GM12873 (cell line): Measurements from ENCODE around the gene KCTD19.

Source experiments
- TF ChIP-seq, protein P1 (sequence below): IDR thresholded peaks from 2 replicates; pipeline ENCODE4 v1.5.1; 2012; ENCODE audit warnings: low read depth, mild to moderate bottlenecking, moderate library complexity, low read length, control low read depth; ENCODE audit not compliant: insufficient read depth; ENCODE audit errors: missing control alignments

KCTD19 gene

DNA sequence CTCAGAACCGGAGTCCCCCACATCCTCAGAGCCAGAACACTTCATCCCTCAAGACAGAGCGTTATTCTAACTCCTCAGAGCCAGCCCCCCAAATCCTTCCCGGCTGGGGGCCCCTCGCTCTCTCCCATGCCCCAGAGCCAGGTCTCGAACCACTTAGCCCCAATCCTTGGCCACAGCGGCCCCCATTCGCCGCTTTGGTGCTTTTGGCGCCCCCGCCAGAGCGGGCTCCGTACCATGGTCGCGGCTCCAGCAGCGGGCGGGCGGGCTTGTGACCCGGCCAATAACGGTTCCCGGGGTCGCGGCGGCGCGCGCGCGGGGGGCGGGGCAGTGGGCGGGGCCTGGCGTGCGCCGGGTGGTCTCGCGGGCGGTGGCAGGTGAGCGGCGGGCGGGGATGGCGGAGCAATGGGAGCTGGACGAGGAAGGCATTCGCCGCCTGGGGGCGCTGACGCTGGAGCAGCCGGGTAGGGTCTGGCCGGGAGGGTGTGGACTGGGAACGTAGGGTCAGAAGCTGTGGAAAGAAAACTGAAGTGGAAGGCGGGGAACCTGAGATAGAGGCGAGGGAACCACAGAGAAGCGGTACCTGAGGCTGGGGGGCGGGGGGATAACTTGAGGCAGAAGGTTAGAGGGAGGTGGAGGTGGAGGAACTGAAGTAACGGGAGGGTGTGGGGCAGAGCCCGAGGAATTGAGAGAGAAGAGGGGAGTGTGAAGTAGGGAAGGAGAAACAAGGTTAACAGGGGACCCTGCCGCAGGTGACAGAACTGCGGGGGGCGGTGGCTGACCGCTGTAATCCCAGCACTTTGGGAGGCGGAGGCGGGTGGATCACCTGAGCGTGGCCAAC is at the start of gene KCTD19, which contains the start of gene LRRC36:
Gene KCTD19 (minus strand): TSS at position 270 of the 838 bp plus-strand sequence. CDS start 34 bp downstream, at position 236.
Gene LRRC36 (plus strand): TSS at position 344 of the 838 bp plus-strand sequence. CDS start 48 bp downstream, at position 392.
- TF ChIP-seq, protein P1, sequence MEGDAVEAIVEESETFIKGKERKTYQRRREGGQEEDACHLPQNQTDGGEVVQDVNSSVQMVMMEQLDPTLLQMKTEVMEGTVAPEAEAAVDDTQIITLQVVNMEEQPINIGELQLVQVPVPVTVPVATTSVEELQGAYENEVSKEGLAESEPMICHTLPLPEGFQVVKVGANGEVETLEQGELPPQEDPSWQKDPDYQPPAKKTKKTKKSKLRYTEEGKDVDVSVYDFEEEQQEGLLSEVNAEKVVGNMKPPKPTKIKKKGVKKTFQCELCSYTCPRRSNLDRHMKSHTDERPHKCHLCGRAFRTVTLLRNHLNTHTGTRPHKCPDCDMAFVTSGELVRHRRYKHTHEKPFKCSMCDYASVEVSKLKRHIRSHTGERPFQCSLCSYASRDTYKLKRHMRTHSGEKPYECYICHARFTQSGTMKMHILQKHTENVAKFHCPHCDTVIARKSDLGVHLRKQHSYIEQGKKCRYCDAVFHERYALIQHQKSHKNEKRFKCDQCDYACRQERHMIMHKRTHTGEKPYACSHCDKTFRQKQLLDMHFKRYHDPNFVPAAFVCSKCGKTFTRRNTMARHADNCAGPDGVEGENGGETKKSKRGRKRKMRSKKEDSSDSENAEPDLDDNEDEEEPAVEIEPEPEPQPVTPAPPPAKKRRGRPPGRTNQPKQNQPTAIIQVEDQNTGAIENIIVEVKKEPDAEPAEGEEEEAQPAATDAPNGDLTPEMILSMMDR: peak; percentile 62

DNA sequence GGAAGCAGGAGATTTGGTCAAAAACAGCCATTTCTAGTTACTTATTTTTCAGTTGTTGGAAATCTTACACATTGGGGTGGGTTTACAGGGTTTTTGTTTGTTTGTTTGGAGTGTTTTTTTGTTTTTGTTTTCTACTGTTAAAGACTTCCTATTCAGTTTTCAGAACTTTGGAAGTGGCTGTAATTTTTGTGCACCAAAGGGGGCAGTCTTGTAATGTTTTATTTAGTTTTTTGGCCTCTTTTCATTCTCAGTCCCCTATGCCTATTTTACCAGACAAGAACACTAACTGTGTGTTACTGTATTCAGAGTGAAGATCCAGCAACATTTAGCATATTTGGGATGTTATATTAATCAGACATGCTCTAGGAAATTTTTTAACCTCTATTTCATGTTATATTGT is 46.1 kb upstream of the KCTD19 start:
- TF ChIP-seq, protein P1: peak; percentile 23

DNA sequence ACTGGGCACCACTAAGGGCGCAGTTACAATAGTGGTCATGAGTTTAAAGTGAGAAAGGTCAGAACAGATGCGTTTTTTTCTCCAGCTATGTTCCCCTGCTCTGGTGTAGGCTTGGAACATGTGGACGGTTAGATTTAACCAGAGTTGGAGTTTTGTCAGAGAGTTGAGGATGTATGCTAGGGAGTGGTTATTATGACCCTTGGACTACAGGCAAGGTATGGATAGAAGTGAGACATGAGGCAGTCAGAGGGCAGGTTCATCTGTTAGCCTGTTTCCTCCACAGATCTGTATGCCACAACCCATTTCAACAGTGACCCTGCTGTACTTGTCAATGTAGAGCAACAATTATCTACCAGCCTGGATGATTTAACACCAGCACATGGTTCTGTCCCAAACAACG is 44.1 kb upstream of the KCTD19 start:
- TF ChIP-seq, protein P1: no peak

DNA sequence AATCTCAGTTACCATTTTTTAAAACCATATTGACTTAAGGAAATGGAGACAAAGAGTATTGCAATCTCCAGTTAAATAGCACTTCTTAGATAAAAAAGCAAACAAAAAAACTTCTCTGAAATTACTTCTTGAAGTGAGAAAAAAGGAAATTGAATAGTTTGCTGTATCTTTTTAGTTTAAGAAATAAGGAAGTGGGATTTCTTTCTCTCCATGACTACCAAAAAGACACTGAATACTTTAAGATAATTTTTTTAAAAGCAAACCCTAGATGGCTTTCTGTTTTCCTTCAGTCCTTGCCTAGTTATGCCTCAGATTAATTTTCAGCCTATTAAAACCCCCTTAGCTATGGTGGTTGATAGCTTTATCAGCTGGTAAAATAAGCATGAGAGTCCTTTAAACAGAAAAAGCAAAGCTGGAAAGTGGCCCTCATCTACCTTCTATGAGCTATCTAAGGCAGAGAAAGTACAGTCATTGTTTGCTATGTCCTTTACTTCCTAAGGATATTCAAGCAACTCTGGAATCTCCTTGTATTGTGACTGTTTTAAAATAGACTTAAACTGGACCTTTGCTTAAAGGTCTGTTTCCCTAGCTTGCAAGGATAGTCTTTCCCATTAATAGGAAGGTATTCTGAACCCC is 38.2 kb upstream of the KCTD19 start:
- TF ChIP-seq, protein P1: no peak

DNA sequence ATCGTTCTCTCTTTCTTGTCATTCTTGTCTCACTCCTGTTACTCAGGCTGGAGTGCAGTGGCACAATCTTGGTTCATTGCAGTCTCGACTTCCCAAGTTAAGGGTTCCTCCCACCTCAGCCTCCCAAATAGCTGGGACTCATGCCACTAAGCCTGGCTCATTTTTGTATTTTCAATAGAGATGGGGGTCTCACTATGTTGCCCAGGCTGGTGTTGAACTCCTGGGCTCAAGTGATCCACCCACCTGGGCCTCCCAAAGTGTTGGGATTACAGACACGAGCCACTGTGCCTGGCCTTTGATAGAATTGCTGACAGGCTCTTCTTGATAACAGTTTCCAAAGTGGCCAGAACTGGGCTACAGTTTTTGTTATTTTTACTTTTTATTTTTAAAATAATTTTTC is 34.5 kb upstream of the KCTD19 start:
- TF ChIP-seq, protein P1: no peak

DNA sequence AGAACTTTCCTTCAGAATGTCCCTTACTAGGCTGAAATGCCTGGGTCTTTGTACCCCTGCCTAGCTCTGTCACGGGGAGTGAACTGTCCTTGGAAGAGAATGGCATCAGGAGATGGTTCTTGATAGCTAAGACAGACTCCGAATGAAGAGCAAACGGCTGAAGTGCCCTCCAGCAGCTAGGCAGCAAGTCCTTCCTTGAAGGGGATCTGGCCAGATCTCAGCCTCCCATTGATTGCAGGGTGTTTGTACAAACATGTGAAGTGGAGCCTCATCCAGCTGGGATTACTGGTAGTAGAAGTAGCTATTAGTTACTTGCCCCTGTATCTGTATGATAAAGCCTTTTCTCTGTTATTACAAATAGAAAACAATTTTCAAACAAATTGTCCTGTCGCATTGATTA is 31.0 kb upstream of the KCTD19 start:
- TF ChIP-seq, protein P1: no peak

DNA sequence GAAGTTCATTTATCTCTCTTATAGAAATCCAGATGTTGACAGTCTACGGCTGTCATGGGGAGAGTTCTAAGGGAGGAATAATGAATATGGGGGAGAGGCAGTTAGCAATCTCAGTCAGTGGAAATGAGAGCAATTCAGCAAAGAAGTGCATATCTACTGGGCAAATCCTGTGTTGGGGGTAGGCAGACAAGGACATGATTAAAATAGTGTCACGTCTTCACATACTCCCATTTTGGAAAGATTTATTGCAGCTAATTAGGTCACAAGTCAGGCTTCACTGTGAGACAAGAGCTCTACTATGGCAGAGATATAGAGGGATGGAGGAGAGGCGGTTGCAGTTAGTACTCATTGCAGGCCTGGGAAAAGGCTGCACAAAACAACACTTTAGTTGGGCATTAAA is 29.9 kb upstream of the KCTD19 start:
- TF ChIP-seq, protein P1: no peak
